ENCODE measurements around the gene MTMR1.

DNA sequence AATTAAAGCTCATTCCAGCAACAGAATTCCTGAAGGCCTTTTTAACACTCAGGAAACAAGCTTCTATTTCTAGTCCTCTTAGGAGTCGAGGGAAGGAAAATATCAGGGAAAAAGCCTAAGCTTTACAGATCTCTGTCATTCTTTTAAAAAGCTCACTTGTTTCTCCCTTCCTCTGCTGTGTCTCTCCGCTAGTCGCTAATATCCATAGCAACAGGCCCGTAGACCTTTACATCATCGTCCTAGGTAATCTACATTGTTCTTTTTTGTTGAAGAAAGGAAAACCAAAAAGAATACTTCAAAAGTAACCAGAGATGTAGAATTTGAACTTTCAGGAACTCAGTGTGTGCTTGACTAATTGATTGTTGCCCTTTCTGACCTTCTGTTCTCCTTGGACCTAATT is 45.9 kb upstream of the MTMR1 start:
- TF ChIP-seq, protein P1, sequence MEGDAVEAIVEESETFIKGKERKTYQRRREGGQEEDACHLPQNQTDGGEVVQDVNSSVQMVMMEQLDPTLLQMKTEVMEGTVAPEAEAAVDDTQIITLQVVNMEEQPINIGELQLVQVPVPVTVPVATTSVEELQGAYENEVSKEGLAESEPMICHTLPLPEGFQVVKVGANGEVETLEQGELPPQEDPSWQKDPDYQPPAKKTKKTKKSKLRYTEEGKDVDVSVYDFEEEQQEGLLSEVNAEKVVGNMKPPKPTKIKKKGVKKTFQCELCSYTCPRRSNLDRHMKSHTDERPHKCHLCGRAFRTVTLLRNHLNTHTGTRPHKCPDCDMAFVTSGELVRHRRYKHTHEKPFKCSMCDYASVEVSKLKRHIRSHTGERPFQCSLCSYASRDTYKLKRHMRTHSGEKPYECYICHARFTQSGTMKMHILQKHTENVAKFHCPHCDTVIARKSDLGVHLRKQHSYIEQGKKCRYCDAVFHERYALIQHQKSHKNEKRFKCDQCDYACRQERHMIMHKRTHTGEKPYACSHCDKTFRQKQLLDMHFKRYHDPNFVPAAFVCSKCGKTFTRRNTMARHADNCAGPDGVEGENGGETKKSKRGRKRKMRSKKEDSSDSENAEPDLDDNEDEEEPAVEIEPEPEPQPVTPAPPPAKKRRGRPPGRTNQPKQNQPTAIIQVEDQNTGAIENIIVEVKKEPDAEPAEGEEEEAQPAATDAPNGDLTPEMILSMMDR (IDR thresholded peaks at IDR 0.05) = no peak
- TF ChIP-seq ZFX (IDR thresholded peaks at IDR 0.05; ENCODE audit: borderline replicate concordance) = no peak

Measured in 22Rv1 (cell line).